ENCODE measurements around the gene MYO1B. TPM values are rescaled to one million over a fixed set of nuclear protein-coding genes. Genes with fewer than 3 reads are reported as not detected.

The MYO1B gene
- total and polyA plus RNA-seq, 2 of the 8 experiments (the other 6 are each of a cell fraction or from before 2014, with no cell fraction given) = 15.5 to 61.2 TPM

- no peak overlapping the region for H3K18ac ChIP-seq (ENCODE audit: extremely low read depth, low read length)
- H4K5ac ChIP-seq (ENCODE audit: insufficient read length, low read depth, low read length) = no peak overlapping the region
- no peak overlapping the region for H2BK12ac ChIP-seq (ENCODE audit: low read depth, low read length)
- H3K27ac ChIP-seq (ENCODE audit: low read depth, low read length) = no peak overlapping the region
- no peak overlapping the region for H2BK5ac ChIP-seq (ENCODE audit: low read depth, low read length)
- no peak overlapping the region for H4K91ac ChIP-seq (replicated peaks; ENCODE audit: insufficient read length, low read length)
- no peak overlapping the region for H2BK15ac ChIP-seq (ENCODE audit: low read length)
- H3K23ac ChIP-seq (ENCODE audit: insufficient read length) = no peak overlapping the region
- peaks cover 3% of the 10 kb centered on the region; the same call in 1 of the 2 replicates for H3K23me2 ChIP-seq (ENCODE audit: low read depth, low read length)
- H3K9me3 ChIP-seq (ENCODE audit: insufficient read depth in 2 of 2, low read depth in 1 of 2, low read length in 1 of 2) = no peaks in the 10 kb centered on the region
- H3K36me3 ChIP-seq (ENCODE audit: control insufficient read depth in 2 of 4, insufficient read depth in 4 of 4, low read length in 3 of 4) = no peaks in the 10 kb centered on the region
- CTCF ChIA-PET (ENCODE audit: partially characterized antibody) = interaction anchor here (0.6 to 2.0 kb wide), 6 partner anchors 12 to 263 kb away, joined by 3 to 4 read pairs (median 4); no protein-coding TSS in a partner anchor
- H3K56ac ChIP-seq (replicated peaks; ENCODE audit: insufficient read length, low read depth, low read length) = no peak overlapping the region
- H3K27me3 ChIP-seq (replicated peaks in 1 of 4; ENCODE audit: control insufficient read depth in 3 of 4, extremely low read depth in 1 of 4, insufficient read depth in 3 of 4, low read length in 3 of 4) = peaks cover 0 to 3% (median 1%) of the 10 kb centered on the region in 4 experiments; a peak in 2 of 7 replicates
- H4K20me1 ChIP-seq (replicated peaks in 1 of 2; ENCODE audit: control insufficient read depth in 1 of 2, insufficient read depth in 2 of 2, low read length in 2 of 2) = peaks cover 1 to 11% of the 10 kb centered on the region in 2 experiments
- no peak overlapping the region for H3K9ac ChIP-seq (replicated peaks in 1 of 4; ENCODE audit: extremely low read depth in 1 of 4, low read depth in 3 of 4, low read length in 3 of 4)
- H2BK20ac ChIP-seq (ENCODE audit: low read length) = no peak overlapping the region
- no peak overlapping the region for H3K4me2 ChIP-seq (ENCODE audit: insufficient read depth in 1 of 2, low read depth in 2 of 2, low read length in 2 of 2)
- no peak overlapping the region for H2AFZ ChIP-seq (ENCODE audit: low read length)
- H3K14ac ChIP-seq (ENCODE audit: insufficient read length) = no peak overlapping the region
- POLR2A ChIA-PET (ENCODE audit: partially characterized antibody) = no interaction called here
- 88% methylated on average over 1 of the region's 1 CpG; no CpG with 5 or more reads in 1 of the 2 experiments for WGBS, 2 experiments (ENCODE audit: extremely low coverage in 1 of 2, insufficient coverage in 1 of 2, insufficient read length in 1 of 2, insufficient replicate concordance in 2 of 2, low coverage in 1 of 2, low lambda C conversion rate in 2 of 2, missing lambda C conversion rate in 1 of 2)
- no peak overlapping the region for H3K4ac ChIP-seq (replicated peaks; ENCODE audit: insufficient read length, low read depth, low read length)
- FAIRE-seq (no peak), DNase-seq (ENCODE audit: low read depth in 1 of 2, low spot score in 2 of 2) (no peak)
- H2BK120ac ChIP-seq (replicated peaks; ENCODE audit: low read depth, low read length) = no peak overlapping the region
- no peak overlapping the region for H2AK5ac ChIP-seq (ENCODE audit: low read depth, low read length)
- H4K8ac ChIP-seq (ENCODE audit: extremely low read depth, insufficient read depth, low read length) = no peak overlapping the region
- no peak overlapping the region for H3K4me3 ChIP-seq (ENCODE audit: extremely low read depth in 1 of 4, insufficient read depth in 2 of 4, low read depth in 3 of 4, low read length in 4 of 4)
- peaks cover 0 to 14% (median 9%) of the 10 kb centered on the region in 4 experiments; a peak in 6 of 7 replicates for H3K4me1 ChIP-seq (replicated peaks in 1 of 4; ENCODE audit: control insufficient read depth in 3 of 4, insufficient read depth in 4 of 4, low read length in 3 of 4)
- peaks cover 4 to 20% of the 10 kb centered on the region in 2 experiments for H3K79me2 ChIP-seq (ENCODE audit: control insufficient read depth in 1 of 2, insufficient read depth in 2 of 2, low read length in 2 of 2)
- peaks cover 3% of the 10 kb centered on the region; the same call in 1 of the 2 replicates for H3K79me1 ChIP-seq (ENCODE audit: low read depth, low read length)
- TF ChIP-seq USF2 (IDR thresholded peaks at IDR 0.05; ENCODE audit: low read length) = no peak
- TF ChIP-seq PHF8 (conservative IDR thresholded peaks at IDR 0.05; ENCODE audit: low read depth, low read length) = no peak
- no peak for TF ChIP-seq ATF2 (IDR thresholded peaks at IDR 0.05; ENCODE audit: low read length)
Observed at GRCh38 chr2:191243154-191243553, 2.0 kb upstream of the MYO1B start.

All from H1 (cell line).